A673 (cell line): ENCODE data around the gene NAV2. TPM values are rescaled to one million over a fixed set of nuclear protein-coding genes. Genes with fewer than 3 reads are reported as not detected.

ENCODE experiments used
- BruUV-seq: library from RNA; stranded (reverse); fragments of 400-500 nt; replicated peaks from 2 replicates; lab custom pipeline; 2021; lab: Mats Ljungman, UMichigan
- CTCF ChIA-PET: fragments of 300-600 bp; sonication (Branson Sonifier 250); formaldehyde crosslinking; loops from one replicate; lab custom pipeline; 2022; ENCODE audit warnings: antibody characterized with exemption; lab: Charles Lee
- POLR2A ChIA-PET: fragments of 300-600 bp; sonication (Branson Sonifier 250); formaldehyde crosslinking; loops from one replicate; lab custom pipeline; 2022; ENCODE audit warnings: antibody characterized with exemption; ENCODE audit not compliant: low non-redundant PET; lab: Charles Lee
- DNase-seq: peaks from one replicate; pipeline ENCODE4 v3.0.0-alpha.2; 2015; ENCODE audit warnings: low spot score
- H3K27ac ChIP-seq: fragments of 200-600 bp; sonication (generic); 2 replicates; pipeline ENCODE4 v1.5.1; 2016; ENCODE audit warnings: mixed run types, low read depth, mild to moderate bottlenecking, mixed read lengths, antibody characterized with exemption, low read length; ENCODE audit not compliant: poor library complexity, severe bottlenecking
- H3K27me3 ChIP-seq: fragments of 200-600 bp; sonication (generic); replicated peaks from 2 replicates; pipeline ENCODE4 v1.6.1; 2017; ENCODE audit warnings: mixed run types, low read depth, mild to moderate bottlenecking, mixed read lengths, antibody characterized with exemption, low read length; ENCODE audit not compliant: insufficient read depth, poor library complexity
- H3K36me3 ChIP-seq: fragments of 200-600 bp; sonication (generic); 2 replicates; pipeline ENCODE4 v1.6.1; 2016; ENCODE audit warnings: mixed run types, mild to moderate bottlenecking, mixed read lengths, antibody characterized with exemption, low read length; ENCODE audit not compliant: insufficient read depth, poor library complexity, severe bottlenecking
- H3K4me1 ChIP-seq: fragments of 200-600 bp; sonication (generic); 2 replicates; pipeline ENCODE4 v1.6.1; 2017; ENCODE audit warnings: mixed run types, mild to moderate bottlenecking, mixed read lengths, antibody characterized with exemption, low read length; ENCODE audit not compliant: insufficient read depth, poor library complexity, severe bottlenecking
- H3K4me3 ChIP-seq: fragments of 200-600 bp; sonication (generic); 2 replicates; pipeline ENCODE4 v1.5.1; 2016; ENCODE audit warnings: low read depth, mixed run types, mild to moderate bottlenecking, mixed read lengths, low read length; ENCODE audit not compliant: poor library complexity, severe bottlenecking
- H3K9me3 ChIP-seq: fragments of 200-600 bp; sonication (generic); 2 replicates; pipeline ENCODE4 v1.6.1; 2016; ENCODE audit warnings: mixed run types, low read depth, mild to moderate bottlenecking, mixed read lengths, antibody characterized with exemption, low read length; ENCODE audit not compliant: poor library complexity, severe bottlenecking
- CTCF ChIP-seq: fragments of 300-800, 200-600 bp; sonication (generic); conservative IDR thresholded peaks from 2 replicates; pipeline ENCODE4 v1.5.1; 2017; ENCODE audit warnings: low read depth, mild to moderate bottlenecking, antibody characterized with exemption, low read length, moderate library complexity, mixed read lengths
- EZH2 ChIP-seq: fragments of 200-600 bp; sonication (generic); IDR thresholded peaks from 2 replicates; pipeline ENCODE4 v1.6.1; 2017; ENCODE audit warnings: borderline replicate concordance, low read depth, mild to moderate bottlenecking, mixed read lengths, antibody characterized with exemption, low read length; ENCODE audit not compliant: poor library complexity, severe bottlenecking
- intact Hi-C: fragments of 100-400 bp; cut with micrococcal nuclease; formaldehyde crosslinking; loops from one replicate; pipeline ENCODE4 v1.10.0; 2022; ENCODE audit not compliant: unreplicated experiment
- total RNA-seq: library from RNA; stranded (reverse); gene quantifications from 2 replicates; pipeline ENCODE4 v1.2.3, GENCODE V29; 2021

The NAV2 gene
- total RNA-seq, 1 experiment from 2014 or later: not detected

GRCh38 chr11:20035701-20036601 is 323.3 kb downstream of the NAV2 start:
- no peaks in the 10 kb centered on the region for H3K4me1 ChIP-seq
- no TSS peak for BruUV-seq
- no peaks in the 10 kb centered on the region for H3K9me3 ChIP-seq

GRCh38 chr11:20036626-20037335 is 324.1 kb downstream of the NAV2 start:
- Histone ChIP-seq H3K27ac (no peak overlapping the region), H3K4me3 (no peak overlapping the region), H3K4me1 (no peaks in the 10 kb centered on the region), H3K27me3 (peaks cover 3% of the 10 kb centered on the region), H3K36me3 (no peaks in the 10 kb centered on the region), H3K9me3 (no peaks in the 10 kb centered on the region)
- BruUV-seq: no TSS peak
- no peak for DNase-seq
- ChIA-PET CTCF (no interaction called here), POLR2A (no interaction called here)
- no peak for TF ChIP-seq CTCF
- TF ChIP-seq EZH2: no peak
- intact Hi-C loops: no loop called here

More at GRCh38 chr11:20035701-20036601, 323.3 kb downstream of the NAV2 start:
- Histone ChIP-seq H3K4me3 (no peak overlapping the region), H3K27ac (no peak overlapping the region), H3K36me3 (no peaks in the 10 kb centered on the region), H3K27me3 (peaks cover 5% of the 10 kb centered on the region)
- intact Hi-C loops: no loop called here
- ChIA-PET POLR2A (no interaction called here), CTCF (no interaction called here)
- no peak for DNase-seq
- TF ChIP-seq CTCF: no peak
- TF ChIP-seq EZH2: no peak

- POLR2A ChIA-PET: no interaction called here
These were observed 324.9 kb downstream of the NAV2 start for GRCh38 chr11:20037396-20038153.

More at GRCh38 chr11:20037396-20038153, 324.9 kb downstream of the NAV2 start:
- no peaks in the 10 kb centered on the region for H3K9me3 ChIP-seq
- peaks cover 9% of the 10 kb centered on the region for H3K27me3 ChIP-seq
- intact Hi-C loops: no loop called here
- H3K4me3 ChIP-seq: no peak overlapping the region
- H3K27ac ChIP-seq: no peak overlapping the region
- CTCF ChIA-PET: no interaction called here
- TF ChIP-seq CTCF (no peak), EZH2 (no peak)
- H3K4me1 ChIP-seq: no peaks in the 10 kb centered on the region
- no peak for DNase-seq
- no peaks in the 10 kb centered on the region for H3K36me3 ChIP-seq
- BruUV-seq: no TSS peak
